KOPT-K1 (cell line): ENCODE results near the gene BLVRA.

Experiments
- H3K27ac ChIP-seq: fragments of 200-600 bp; sonication (generic); 2 replicates; pipeline ENCODE4 v1.5.1; 2016; ENCODE audit warnings: antibody characterized with exemption, mild to moderate bottlenecking, low read depth, low read length; ENCODE audit not compliant: poor library complexity, severe bottlenecking
- H3K36me3 ChIP-seq: fragments of 200-600 bp; sonication (generic); 2 replicates; pipeline ENCODE4 v1.5.1; 2017; ENCODE audit warnings: antibody characterized with exemption, mild to moderate bottlenecking, low read length, moderate library complexity; ENCODE audit not compliant: insufficient read depth
- H3K9me3 ChIP-seq: fragments of 200-600 bp; sonication (generic); 2 replicates; pipeline ENCODE4 v1.5.1; 2017; ENCODE audit warnings: antibody characterized with exemption, low read length, mild to moderate bottlenecking; ENCODE audit not compliant: insufficient read depth, poor library complexity, severe bottlenecking

The BLVRA gene

GRCh38 chr7:43758822-43759683, 573 bp downstream of the BLVRA start:
- Histone ChIP-seq H3K36me3 (no peaks in the 10 kb centered on the region), H3K9me3 (no peaks in the 10 kb centered on the region), H3K27ac (peak overlapping the region; percentile 51)

- Histone ChIP-seq H3K27ac (no peak overlapping the region), H3K9me3 (no peaks in the 10 kb centered on the region), H3K36me3 (no peaks in the 10 kb centered on the region)
These were observed 2.4 kb downstream of the BLVRA start for GRCh38 chr7:43760861-43761260.

- H3K27ac ChIP-seq = no peak overlapping the region
- H3K9me3 ChIP-seq = no peaks in the 10 kb centered on the region
- no peaks in the 10 kb centered on the region for H3K36me3 ChIP-seq
These were observed 2.9 kb downstream of the BLVRA start for GRCh38 chr7:43761382-43761781.

GRCh38 chr7:43761938-43762692, 3.6 kb downstream of the BLVRA start:
- Histone ChIP-seq H3K36me3 (no peaks in the 10 kb centered on the region), H3K9me3 (no peaks in the 10 kb centered on the region), H3K27ac (no peak overlapping the region)

GRCh38 chr7:43763183-43763582, 4.7 kb downstream of the BLVRA start:
- Histone ChIP-seq H3K9me3 (no peaks in the 10 kb centered on the region), H3K27ac (no peak overlapping the region), H3K36me3 (no peaks in the 10 kb centered on the region)

- Histone ChIP-seq H3K36me3 (no peaks in the 10 kb centered on the region), H3K27ac (no peak overlapping the region), H3K9me3 (no peaks in the 10 kb centered on the region)
These were observed 5.7 kb downstream of the BLVRA start for GRCh38 chr7:43764039-43764761.

GRCh38 chr7:43764807-43765491, 6.5 kb downstream of the BLVRA start:
- H3K27ac ChIP-seq = no peak overlapping the region

GRCh38 chr7:43766564-43766963, 8.1 kb downstream of the BLVRA start:
- no peak overlapping the region for H3K27ac ChIP-seq
- H3K36me3 ChIP-seq = no peaks in the 10 kb centered on the region; the same call in 1 of the 2 replicates
- H3K9me3 ChIP-seq = no peaks in the 10 kb centered on the region

More at GRCh38 chr7:43764807-43765491, 6.5 kb downstream of the BLVRA start:
- Histone ChIP-seq H3K9me3 (no peaks in the 10 kb centered on the region), H3K36me3 (no peaks in the 10 kb centered on the region)

- Histone ChIP-seq H3K9me3 (no peaks in the 10 kb centered on the region), H3K27ac (no peak overlapping the region), H3K36me3 (peaks cover 5% of the 10 kb centered on the region; the same call in 1 of the 2 replicates)
These were observed 8.8 kb downstream of the BLVRA start for GRCh38 chr7:43767311-43767710.

- Histone ChIP-seq H3K9me3 (no peaks in the 10 kb centered on the region), H3K36me3 (peaks cover 10% of the 10 kb centered on the region; the same call in 1 of the 2 replicates), H3K27ac (peak overlapping the region; percentile 5)
These were observed 9.9 kb downstream of the BLVRA start for GRCh38 chr7:43768201-43768886.

- no peak overlapping the region for H3K27ac ChIP-seq
- no peaks in the 10 kb centered on the region for H3K9me3 ChIP-seq
- H3K36me3 ChIP-seq = peaks cover 10% of the 10 kb centered on the region; the same call in 1 of the 2 replicates
These were observed 10.4 kb downstream of the BLVRA start for GRCh38 chr7:43768887-43769272.

- no peaks in the 10 kb centered on the region for H3K9me3 ChIP-seq
- H3K36me3 ChIP-seq = peaks cover 10% of the 10 kb centered on the region; the same call in 1 of the 2 replicates
- no peak overlapping the region for H3K27ac ChIP-seq
These were observed 10.8 kb downstream of the BLVRA start for GRCh38 chr7:43769281-43769680.

- no peaks in the 10 kb centered on the region for H3K9me3 ChIP-seq
- no peak overlapping the region for H3K27ac ChIP-seq
- H3K36me3 ChIP-seq = peaks cover 10% of the 10 kb centered on the region; the same call in 1 of the 2 replicates
These were observed 11.4 kb downstream of the BLVRA start for GRCh38 chr7:43769791-43770465.
